GM18499 (cell line): ENCODE measurements around the gene CLCNKB.
"Not testable (repeated sequence)": the region's sequence is repeated elsewhere in the genome, so short reads cannot be mapped to it uniquely, and the experiment has no call there.

ENCODE experiments used
- ATAC-seq: cut with Tn5 transposase; IDR thresholded peaks from one replicate; pipeline ENCODE4 v1.9.1; 2021; ENCODE audit warnings: moderate number of reproducible peaks; ENCODE audit not compliant: insufficient read depth, unreplicated experiment

CLCNKB gene

DNA sequence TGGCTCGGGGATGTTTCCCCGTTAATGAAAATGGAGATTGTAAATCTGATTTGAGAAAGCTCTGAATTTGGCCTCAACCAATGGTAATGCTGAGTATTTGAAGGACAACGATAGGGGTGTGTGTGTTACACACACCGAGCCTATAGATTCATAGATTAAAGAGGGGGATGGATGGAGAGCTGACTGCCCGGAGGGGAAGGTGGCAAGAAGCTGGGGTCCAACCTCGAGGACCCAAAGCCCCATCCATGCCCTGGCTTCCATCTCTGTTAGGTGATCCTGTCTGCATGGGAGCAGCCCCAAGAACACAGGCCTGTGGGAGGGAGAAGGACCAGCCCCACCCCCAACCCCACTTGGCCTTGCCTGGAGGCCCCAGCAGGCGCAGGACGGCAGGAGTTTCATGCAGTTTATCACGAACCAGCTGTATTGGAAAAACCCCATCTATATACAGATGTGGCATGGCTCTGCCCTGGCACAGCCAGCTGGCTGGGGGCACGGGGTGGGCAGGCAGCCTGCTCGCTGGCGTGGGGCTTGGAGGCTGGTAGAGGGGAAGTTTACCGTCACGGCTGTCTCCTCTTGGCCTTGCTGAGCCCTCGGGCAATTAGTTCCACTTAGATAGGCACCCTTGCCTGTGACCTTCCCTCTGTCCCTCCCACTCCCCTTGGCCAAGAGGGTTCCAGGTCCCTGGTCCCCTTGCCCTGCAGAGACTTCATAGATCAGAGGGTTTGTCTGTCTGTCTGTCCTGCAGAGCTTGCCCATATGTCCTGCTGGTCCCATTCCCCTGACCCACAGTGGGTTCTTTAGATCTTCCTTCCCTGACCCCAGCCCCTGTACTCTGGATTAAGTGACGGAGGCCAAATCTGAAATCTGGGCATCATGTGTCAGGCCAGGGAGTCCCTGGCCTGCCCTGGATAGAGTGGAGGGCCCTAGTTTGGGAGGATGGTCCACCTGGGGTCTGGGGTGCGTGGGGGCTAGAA is 28.8 kb upstream of the CLCNKB start:
- no peak for ATAC-seq

DNA sequence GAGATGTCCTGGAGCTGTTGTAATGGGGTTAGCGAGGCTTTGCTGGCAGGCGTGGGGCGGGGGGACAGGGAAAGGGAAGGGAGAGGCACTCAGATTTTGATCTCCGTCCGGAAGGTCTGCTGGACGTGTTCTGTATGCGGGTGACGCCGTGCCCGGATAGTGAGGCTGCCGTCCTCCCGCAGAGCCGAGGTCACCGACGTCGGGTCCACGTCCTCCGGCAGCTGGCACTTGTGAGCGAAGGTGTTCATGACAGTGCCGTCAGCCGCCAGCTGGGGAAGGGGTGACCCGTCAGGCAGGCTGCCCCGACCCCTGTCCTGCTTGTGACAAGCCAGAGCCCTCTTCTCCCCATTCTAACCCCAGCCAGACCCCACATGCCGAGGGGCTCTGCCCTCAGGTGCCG is 28.1 kb upstream of the CLCNKB start:
- ATAC-seq = no peak

DNA sequence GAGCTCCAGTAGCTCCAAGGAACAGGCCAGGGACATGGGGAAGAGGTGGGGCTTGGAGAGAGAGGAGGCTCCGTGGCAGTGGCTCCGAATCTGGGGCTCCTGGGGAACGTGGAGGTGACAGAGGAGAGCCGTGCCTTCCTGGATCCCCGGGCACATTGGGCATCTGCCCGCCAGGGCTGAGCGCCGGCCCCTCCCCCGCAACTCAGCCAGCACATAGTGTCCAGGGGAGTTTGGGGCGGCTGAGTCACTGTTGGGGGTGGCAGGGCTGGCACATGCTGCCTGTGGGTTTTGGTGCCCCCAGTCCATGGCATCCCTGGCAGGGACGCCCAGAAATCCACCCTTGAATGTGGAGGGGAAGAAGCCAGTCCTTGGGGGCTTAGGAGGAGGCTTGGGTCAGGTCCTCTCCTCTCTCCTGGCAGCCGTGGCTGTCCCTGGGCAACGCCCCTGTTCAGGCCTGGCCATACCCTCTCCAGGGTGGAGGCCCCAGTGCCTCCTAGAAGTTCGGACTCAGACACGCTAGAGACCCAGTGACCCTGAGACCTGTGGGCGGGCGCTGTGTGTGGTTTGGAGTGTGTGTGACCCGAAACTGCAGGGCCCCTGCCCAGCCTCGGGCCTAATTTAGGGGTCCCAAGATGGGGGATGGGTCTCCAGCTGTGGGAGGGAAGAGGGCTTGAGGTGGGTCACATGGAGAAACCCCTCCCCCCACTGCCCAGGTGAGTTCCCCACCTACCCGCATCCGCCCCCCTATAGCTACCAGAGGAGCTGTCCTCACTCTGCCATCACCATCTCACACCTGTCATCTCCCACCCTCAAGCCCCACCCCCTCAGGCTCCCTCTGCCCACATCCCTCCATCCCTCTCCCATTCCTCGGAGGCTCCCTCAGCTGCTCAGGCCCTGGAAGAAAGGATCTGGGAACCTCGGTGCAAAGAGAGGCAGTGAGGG is 27.4 kb upstream of the CLCNKB start:
- ATAC-seq = no peak

DNA sequence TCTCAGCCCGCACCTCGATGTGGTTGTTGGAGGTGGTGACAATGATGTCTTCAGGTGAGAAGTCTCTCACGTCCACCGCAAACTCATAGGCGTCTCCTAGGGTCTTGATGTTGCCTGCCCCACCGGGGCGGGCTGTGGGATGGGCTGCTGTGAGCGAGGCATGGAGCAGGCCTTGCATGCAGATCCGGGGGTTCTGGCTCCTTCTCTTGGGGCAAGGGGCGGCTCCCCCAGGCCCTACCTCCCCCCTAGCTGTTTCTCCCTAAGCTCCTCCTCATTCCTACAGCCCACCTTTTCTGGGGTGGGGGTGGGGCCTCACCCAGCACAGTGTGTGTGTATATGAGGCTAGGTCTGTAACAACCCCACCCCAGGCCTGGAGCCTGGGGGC is 26.5 kb upstream of the CLCNKB start:
- no peak for ATAC-seq

- no peak for ATAC-seq
Measured at GRCh38 chr1:16017461-16018303, 25.9 kb upstream of the CLCNKB start, which contains the start of gene HSPB7. TSS of gene HSPB7 (minus strand) at chr1:16018043. CDS start at chr1:16017963, 80 bp downstream.

GRCh38 chr1:16018308-16018707 is 25.3 kb upstream of the CLCNKB start:
- ATAC-seq = no peak

DNA sequence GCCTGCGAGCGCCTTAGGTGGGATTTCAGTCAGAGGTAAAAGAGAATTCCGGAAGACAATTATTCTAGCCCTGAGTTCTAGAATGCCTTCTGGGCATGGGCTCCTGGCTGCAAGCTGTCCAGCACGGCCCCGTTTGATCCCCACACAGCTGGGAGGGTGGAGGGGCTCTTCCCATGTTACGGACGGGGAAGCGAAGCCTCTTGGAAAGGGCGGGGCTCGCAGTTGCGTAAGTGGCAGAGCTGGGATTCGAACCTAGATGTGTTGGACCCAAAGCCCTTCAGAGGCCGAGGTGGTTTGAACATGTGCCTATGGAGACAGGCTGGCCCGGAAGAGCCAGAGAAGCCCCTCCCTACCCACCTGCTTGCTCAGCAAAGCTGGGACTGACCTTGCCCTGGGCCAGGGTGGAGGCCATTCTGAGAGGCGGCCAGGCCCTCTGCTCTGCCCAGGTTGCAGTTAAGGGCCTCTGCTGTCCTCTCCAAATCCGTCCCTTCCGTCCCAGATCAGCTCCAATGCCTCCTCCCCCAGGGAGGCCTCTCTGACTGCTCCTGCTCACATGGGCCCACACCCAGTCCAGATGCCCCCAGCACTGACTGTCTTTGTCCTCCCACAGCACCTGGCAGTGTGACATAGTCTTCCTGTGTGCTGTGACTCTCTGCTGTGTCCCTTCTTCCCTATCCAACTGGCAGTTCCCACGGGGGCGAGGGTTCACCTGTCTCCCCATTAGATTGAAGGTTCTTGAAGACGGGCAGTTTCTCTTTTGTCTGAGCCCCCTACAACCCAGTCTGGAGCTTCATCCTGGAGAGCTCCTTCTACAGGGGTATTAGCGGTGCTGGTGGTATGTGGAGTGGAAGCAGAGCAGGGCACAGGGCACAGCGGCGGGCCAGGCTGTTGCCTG is 24.6 kb upstream of the CLCNKB start:
- no peak for ATAC-seq

GRCh38 chr1:16019644-16020277 is 23.8 kb upstream of the CLCNKB start:
- ATAC-seq = no peak

- ATAC-seq = no peak
Measured at GRCh38 chr1:16020325-16020724, 23.3 kb upstream of the CLCNKB start.

- not testable (repeated sequence) for ATAC-seq
Measured at GRCh38 chr1:16020878-16021277, 22.7 kb upstream of the CLCNKB start.

DNA sequence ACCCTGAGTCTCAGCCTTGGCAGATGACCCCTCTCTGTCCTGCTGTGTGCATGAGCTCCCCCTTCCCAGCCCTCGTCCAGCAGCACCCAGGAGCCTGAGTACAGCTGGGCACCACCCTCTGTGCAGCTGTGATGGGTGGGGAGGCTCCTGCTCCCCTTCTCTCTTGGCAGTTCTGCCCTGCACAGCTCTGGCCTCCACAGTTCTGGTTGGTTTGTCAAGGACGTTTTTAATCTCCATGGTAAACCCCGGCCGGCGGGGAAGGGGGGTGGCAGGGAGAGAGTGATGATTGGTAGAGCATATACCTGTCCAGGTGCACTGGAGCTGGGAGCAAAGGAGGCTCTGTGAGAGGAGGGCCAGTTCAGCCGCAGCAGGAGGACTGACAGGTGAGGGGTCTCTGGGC is 21.9 kb upstream of the CLCNKB start, which contains the start of gene CLCNKA:
Gene CLCNKA, plus strand, starts transcription at position 356 of the 400 bp plus-strand sequence. CDS start 584 bp downstream, outside the sequence.
- ATAC-seq = no peak

DNA sequence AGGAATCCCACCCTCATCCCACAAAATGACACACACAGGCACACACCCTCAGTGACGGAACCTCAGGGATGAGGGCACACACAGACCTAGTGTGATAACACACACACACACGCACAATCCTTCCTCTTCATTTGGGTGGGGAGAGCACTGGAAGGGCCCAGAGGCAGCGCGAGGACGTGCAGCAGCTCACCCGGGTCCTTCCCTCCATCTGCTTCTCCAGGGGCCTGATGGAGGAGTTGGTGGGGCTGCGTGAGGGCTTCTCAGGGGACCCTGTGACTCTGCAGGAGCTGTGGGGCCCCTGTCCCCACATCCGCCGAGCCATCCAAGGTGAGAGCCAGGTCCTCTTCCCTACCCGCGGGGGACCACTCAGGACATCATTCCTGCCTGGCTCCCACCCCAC is 21.2 kb upstream of the CLCNKB start:
- ATAC-seq = no peak

GRCh38 chr1:16023050-16023653 is 20.4 kb upstream of the CLCNKB start:
- ATAC-seq = no peak

DNA sequence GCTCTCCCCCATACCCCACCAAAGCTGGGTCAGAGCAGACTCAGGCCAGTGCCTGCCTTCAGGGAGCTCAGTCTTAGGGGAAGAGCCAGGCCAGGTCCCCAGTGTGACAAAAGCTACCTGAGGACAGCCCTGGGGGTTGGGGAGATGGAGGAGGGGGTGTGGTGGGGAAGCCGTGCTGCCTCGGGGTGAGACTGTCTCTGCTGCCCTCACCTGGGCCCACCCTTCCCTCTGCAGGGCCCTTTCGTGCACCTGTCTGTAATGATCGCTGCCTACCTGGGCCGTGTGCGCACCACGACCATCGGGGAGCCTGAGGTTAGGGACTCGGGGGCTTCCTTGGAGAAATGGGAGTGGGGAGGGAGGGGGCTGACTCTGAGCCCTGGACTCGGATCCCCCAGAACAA is 17.3 kb upstream of the CLCNKB start:
- ATAC-seq = not testable (repeated sequence)

- no peak for ATAC-seq
Measured at GRCh38 chr1:16026723-16027484, 16.7 kb upstream of the CLCNKB start.

- no peak for ATAC-seq
Measured at GRCh38 chr1:16028237-16029002, 15.2 kb upstream of the CLCNKB start.

- ATAC-seq = not testable (repeated sequence)
Measured at GRCh38 chr1:16029003-16029268, 14.6 kb upstream of the CLCNKB start.
